Measurements from ENCODE around the gene RPP38.

Gene RPP38

GRCh38 chr10:15118615-15119014, 21.5 kb downstream of the RPP38 start:
- no peak overlapping the region for H3K4me3 ChIP-seq (ENCODE audit: control insufficient read depth, low read depth, low read length)
- TF ChIP-seq, protein P1, sequence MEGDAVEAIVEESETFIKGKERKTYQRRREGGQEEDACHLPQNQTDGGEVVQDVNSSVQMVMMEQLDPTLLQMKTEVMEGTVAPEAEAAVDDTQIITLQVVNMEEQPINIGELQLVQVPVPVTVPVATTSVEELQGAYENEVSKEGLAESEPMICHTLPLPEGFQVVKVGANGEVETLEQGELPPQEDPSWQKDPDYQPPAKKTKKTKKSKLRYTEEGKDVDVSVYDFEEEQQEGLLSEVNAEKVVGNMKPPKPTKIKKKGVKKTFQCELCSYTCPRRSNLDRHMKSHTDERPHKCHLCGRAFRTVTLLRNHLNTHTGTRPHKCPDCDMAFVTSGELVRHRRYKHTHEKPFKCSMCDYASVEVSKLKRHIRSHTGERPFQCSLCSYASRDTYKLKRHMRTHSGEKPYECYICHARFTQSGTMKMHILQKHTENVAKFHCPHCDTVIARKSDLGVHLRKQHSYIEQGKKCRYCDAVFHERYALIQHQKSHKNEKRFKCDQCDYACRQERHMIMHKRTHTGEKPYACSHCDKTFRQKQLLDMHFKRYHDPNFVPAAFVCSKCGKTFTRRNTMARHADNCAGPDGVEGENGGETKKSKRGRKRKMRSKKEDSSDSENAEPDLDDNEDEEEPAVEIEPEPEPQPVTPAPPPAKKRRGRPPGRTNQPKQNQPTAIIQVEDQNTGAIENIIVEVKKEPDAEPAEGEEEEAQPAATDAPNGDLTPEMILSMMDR (IDR thresholded peaks at IDR 0.05; ENCODE audit: control insufficient read depth, insufficient read depth, low read depth, low read length, missing control alignments) = no peak
- no peak for DNase-seq (ENCODE audit: low read depth)

GRCh38 chr10:15120523-15120922, 23.4 kb downstream of the RPP38 start:
- TF ChIP-seq, protein P1 (IDR thresholded peaks at IDR 0.05; ENCODE audit: control insufficient read depth, insufficient read depth, low read depth, low read length, missing control alignments) = no peak
- H3K4me3 ChIP-seq (ENCODE audit: control insufficient read depth, low read depth, low read length) = no peak overlapping the region
- peak; percentile 74 for DNase-seq (ENCODE audit: low read depth)

GRCh38 chr10:15121707-15122106, 24.6 kb downstream of the RPP38 start:
- no peak overlapping the region for H3K4me3 ChIP-seq (ENCODE audit: control insufficient read depth, low read depth, low read length)
- TF ChIP-seq, protein P1 (IDR thresholded peaks at IDR 0.05; ENCODE audit: control insufficient read depth, insufficient read depth, low read depth, low read length, missing control alignments) = no peak
- DNase-seq (ENCODE audit: low read depth) = no peak

- no peak for DNase-seq (ENCODE audit: low read depth)
- H3K4me3 ChIP-seq (ENCODE audit: control insufficient read depth, low read depth, low read length) = no peak overlapping the region
- TF ChIP-seq, protein P1 (IDR thresholded peaks at IDR 0.05; ENCODE audit: control insufficient read depth, insufficient read depth, low read depth, low read length, missing control alignments) = no peak
These were observed 25.4 kb downstream of the RPP38 start for GRCh38 chr10:15122477-15123030.

- DNase-seq (ENCODE audit: low read depth) = peak; percentile 88
- TF ChIP-seq, protein P1 (IDR thresholded peaks at IDR 0.05; ENCODE audit: control insufficient read depth, insufficient read depth, low read depth, low read length, missing control alignments) = no peak
These were observed 26.6 kb downstream of the RPP38 start for GRCh38 chr10:15123749-15124184.

DNA sequence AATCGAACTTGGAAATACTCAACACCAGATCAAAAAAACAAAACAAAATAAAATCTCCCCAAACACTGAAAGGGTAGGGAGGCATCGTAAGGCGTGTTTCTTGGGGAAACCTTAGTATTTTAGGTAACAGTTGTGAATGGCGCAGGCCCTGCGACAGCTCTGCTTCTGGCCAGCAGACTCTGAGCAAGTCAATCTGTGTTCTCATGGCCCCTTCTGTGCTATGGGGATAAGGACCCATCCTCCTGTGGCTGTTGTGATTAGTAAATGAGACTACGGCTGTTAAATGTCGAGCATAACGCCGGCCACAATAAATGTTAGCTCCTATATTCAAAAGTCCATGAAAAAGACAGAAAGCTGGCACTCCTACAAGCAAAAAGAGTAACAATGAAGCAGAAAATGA, 27.0 kb downstream of the RPP38 start:
- TF ChIP-seq, protein P1 (IDR thresholded peaks at IDR 0.05; ENCODE audit: control insufficient read depth, insufficient read depth, low read depth, low read length, missing control alignments) = no peak
- no peak overlapping the region for H3K4me3 ChIP-seq (ENCODE audit: control insufficient read depth, low read depth, low read length)
- no peak for DNase-seq (ENCODE audit: low read depth)

More at GRCh38 chr10:15123749-15124184, 26.6 kb downstream of the RPP38 start:
- H3K4me3 ChIP-seq (ENCODE audit: control insufficient read depth, low read depth, low read length) = no peak overlapping the region
